Esophagus (tissue), 2 donors: ENCODE measurements around the gene HEATR5A. TPM values are rescaled to one million over a fixed set of nuclear protein-coding genes. Genes with fewer than 3 reads are reported as not detected.

Experiments used
- H3K27ac ChIP-seq, 2 donors: one replicate each; pipeline ENCODE4 v1.5.1; 2013; ENCODE audit warnings: low read depth in 2 of 2, mild to moderate bottlenecking in 2 of 2, inconsistent platforms in 1 of 2, low read length in 1 of 2, moderate library complexity in 1 of 2
- H3K27me3 ChIP-seq, 2 donors: one replicate each; pipeline ENCODE4 v1.6.1; 2013; ENCODE audit warnings: low read length in 2 of 2, control low read depth in 1 of 2, mild to moderate bottlenecking in 1 of 2; ENCODE audit not compliant: insufficient read depth in 2 of 2, control insufficient read depth in 1 of 2
- H3K36me3 ChIP-seq, 2 donors: one replicate each; pipeline ENCODE4 v1.6.1; 2013; ENCODE audit warnings: low read length in 1 of 2; ENCODE audit not compliant: control insufficient read depth in 2 of 2, insufficient read depth in 2 of 2
- H3K4me1 ChIP-seq, 2 donors: one replicate each; pipeline ENCODE4 v1.6.1; 2013; ENCODE audit warnings: low read length in 1 of 2; ENCODE audit not compliant: control insufficient read depth in 2 of 2, insufficient read depth in 2 of 2
- H3K4me3 ChIP-seq, 2 donors: one replicate each; pipeline ENCODE4 v1.5.1; 2013; ENCODE audit warnings: low read length in 2 of 2, mild to moderate bottlenecking in 2 of 2, low read depth in 1 of 2, moderate library complexity in 1 of 2
- H3K9me3 ChIP-seq, 2 donors: one replicate each; pipeline ENCODE4 v1.6.1; 2013; ENCODE audit warnings: mild to moderate bottlenecking in 2 of 2, low read depth in 1 of 2, low read length in 1 of 2, moderate library complexity in 1 of 2; ENCODE audit not compliant: control insufficient read depth in 2 of 2, insufficient read depth in 1 of 2
- WGBS, 2 donors: extraction: QIAGEN DNeasy Blood & Tissue Kit; methylation state at CpG; one replicate each; pipeline ENCODE4 v1.1.7; 2013; 5-methylcytosine and 5-hydroxymethylcytosine counted together
- polyA plus RNA-seq, 2 donors: library from polyadenylated mRNA; stranded (reverse); fragments of 200-250 nt; gene quantifications; one replicate each; pipeline ENCODE4 v1.2.3, GENCODE V29; 2013
- donor health status: healthy with polysubstance abuse.
- donor health status: Bipolar disorder and iron deficiency.

Gene HEATR5A
- polyA plus RNA-seq, 2 donors, result 6.2 to 8.9 TPM

DNA sequence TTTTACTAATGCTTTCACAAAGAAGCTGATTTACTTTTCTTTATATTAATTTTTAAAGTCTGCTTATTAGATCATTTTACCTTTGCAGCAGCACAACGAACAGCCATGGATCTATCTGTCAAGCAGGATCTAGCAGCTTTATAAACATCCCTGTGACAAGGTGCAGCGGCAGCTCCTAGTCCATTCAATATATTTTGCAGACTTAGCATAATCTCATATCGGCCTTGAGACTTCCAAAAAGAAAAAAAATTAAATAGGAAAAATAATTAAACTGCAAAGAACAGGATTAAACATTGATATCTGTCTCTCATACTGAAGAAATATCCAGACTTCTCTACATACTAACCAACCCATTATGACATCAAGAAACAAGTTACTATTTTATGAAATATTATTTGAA lies 25.2 kb downstream of the HEATR5A start:
- H3K27me3 ChIP-seq, result no peaks in the 10 kb centered on the region
- peaks cover 5% of the 10 kb centered on the region in 2 donors for H3K36me3 ChIP-seq
- H3K27ac ChIP-seq, result no peak overlapping the region
- no peak overlapping the region for H3K4me3 ChIP-seq
- no peaks in the 10 kb centered on the region for H3K4me1 ChIP-seq
- WGBS, 2 donors, result 68 to 71% methylated on average over 3 of the region's 3 CpGs
- no peaks in the 10 kb centered on the region for H3K9me3 ChIP-seq

GRCh38 chr14:31391977-31392503 lies 28.3 kb downstream of the HEATR5A start:
- H3K36me3 ChIP-seq, result peaks cover 5% of the 10 kb centered on the region in 2 donors
- H3K9me3 ChIP-seq, result no peaks in the 10 kb centered on the region

GRCh38 chr14:31391473-31391872 lies 28.9 kb downstream of the HEATR5A start:
- no peaks in the 10 kb centered on the region for H3K9me3 ChIP-seq
- 95 to 96% methylated on average over 3 of the region's 3 CpGs for WGBS, 2 donors

More at GRCh38 chr14:31391977-31392503, 28.3 kb downstream of the HEATR5A start:
- Histone ChIP-seq H3K4me1 (no peaks in the 10 kb centered on the region), H3K4me3 (no peak overlapping the region), H3K27me3 (no peaks in the 10 kb centered on the region), H3K27ac (no peak overlapping the region)

GRCh38 chr14:31389946-31390345 lies 30.4 kb downstream of the HEATR5A start:
- no peaks in the 10 kb centered on the region for H3K9me3 ChIP-seq
- no peaks in the 10 kb centered on the region for H3K4me1 ChIP-seq
- peaks cover 3 to 5% of the 10 kb centered on the region in 2 donors for H3K36me3 ChIP-seq
- WGBS, 2 donors, result 83 to 86% methylated on average over 2 of the region's 2 CpGs
- H3K4me3 ChIP-seq, result no peak overlapping the region
- H3K27me3 ChIP-seq, result no peaks in the 10 kb centered on the region
- no peak overlapping the region for H3K27ac ChIP-seq

More at GRCh38 chr14:31391473-31391872, 28.9 kb downstream of the HEATR5A start:
- no peaks in the 10 kb centered on the region for H3K4me1 ChIP-seq
- H3K4me3 ChIP-seq, result no peak overlapping the region
- no peaks in the 10 kb centered on the region for H3K27me3 ChIP-seq
- no peak overlapping the region for H3K27ac ChIP-seq
- H3K36me3 ChIP-seq, result peaks cover 5% of the 10 kb centered on the region in 2 donors

GRCh38 chr14:31388687-31389413 lies 31.5 kb downstream of the HEATR5A start:
- 66 to 76% methylated on average over 5 of the region's 5 CpGs for WGBS, 2 donors
- peaks cover 3 to 5% of the 10 kb centered on the region in 2 donors for H3K36me3 ChIP-seq
- no peak overlapping the region for H3K27ac ChIP-seq
- H3K4me3 ChIP-seq, result no peak overlapping the region
- H3K4me1 ChIP-seq, result no peaks in the 10 kb centered on the region
- no peaks in the 10 kb centered on the region for H3K9me3 ChIP-seq
- no peaks in the 10 kb centered on the region for H3K27me3 ChIP-seq

DNA sequence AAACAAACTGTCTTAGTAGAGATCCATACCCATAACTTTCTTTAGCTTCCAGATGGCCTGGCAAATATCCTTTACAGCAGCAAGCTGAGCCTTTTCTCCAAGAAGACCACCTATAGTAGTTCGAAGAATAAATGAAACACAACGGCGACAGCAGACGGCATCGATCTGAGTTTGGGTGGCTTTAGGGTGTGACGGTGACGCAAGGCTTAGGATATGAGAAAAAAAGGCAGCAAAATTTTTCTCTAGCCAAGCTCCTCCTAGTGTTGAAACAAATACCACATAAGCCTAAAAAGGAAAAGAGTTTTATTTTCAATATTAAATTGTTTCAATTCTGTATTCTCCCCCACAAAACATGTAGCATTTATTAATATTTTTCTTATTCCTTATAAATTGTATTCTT lies 33.3 kb downstream of the HEATR5A start:
- 96 to 97% methylated on average over 7 of the region's 7 CpGs for WGBS, 2 donors
- H3K27me3 ChIP-seq, result no peaks in the 10 kb centered on the region
- H3K9me3 ChIP-seq, result no peaks in the 10 kb centered on the region
- no peaks in the 10 kb centered on the region for H3K4me1 ChIP-seq
- peaks cover under 1 to 3% of the 10 kb centered on the region in 2 donors for H3K36me3 ChIP-seq
- no peak overlapping the region for H3K27ac ChIP-seq
- no peak overlapping the region for H3K4me3 ChIP-seq

GRCh38 chr14:31386271-31386670 lies 34.1 kb downstream of the HEATR5A start:
- 96 to 99% methylated on average over 5 of the region's 5 CpGs for WGBS, 2 donors
- peaks cover 0 to 3% of the 10 kb centered on the region in 2 donors for H3K36me3 ChIP-seq
- H3K27me3 ChIP-seq, result no peaks in the 10 kb centered on the region
- no peaks in the 10 kb centered on the region for H3K4me1 ChIP-seq
- no peak overlapping the region for H3K4me3 ChIP-seq
- H3K27ac ChIP-seq, result no peak overlapping the region
- no peaks in the 10 kb centered on the region for H3K9me3 ChIP-seq

- no peak overlapping the region for H3K27ac ChIP-seq
- no peaks in the 10 kb centered on the region for H3K4me1 ChIP-seq
- WGBS, 2 donors, result 88 to 89% methylated on average over 1 of the region's 1 CpG
- H3K36me3 ChIP-seq, result peaks cover 0 to 3% of the 10 kb centered on the region in 2 donors
- no peaks in the 10 kb centered on the region for H3K27me3 ChIP-seq
- H3K9me3 ChIP-seq, result no peaks in the 10 kb centered on the region
- H3K4me3 ChIP-seq, result no peak overlapping the region
Measured at GRCh38 chr14:31382221-31382620, 38.1 kb downstream of the HEATR5A start.

DNA sequence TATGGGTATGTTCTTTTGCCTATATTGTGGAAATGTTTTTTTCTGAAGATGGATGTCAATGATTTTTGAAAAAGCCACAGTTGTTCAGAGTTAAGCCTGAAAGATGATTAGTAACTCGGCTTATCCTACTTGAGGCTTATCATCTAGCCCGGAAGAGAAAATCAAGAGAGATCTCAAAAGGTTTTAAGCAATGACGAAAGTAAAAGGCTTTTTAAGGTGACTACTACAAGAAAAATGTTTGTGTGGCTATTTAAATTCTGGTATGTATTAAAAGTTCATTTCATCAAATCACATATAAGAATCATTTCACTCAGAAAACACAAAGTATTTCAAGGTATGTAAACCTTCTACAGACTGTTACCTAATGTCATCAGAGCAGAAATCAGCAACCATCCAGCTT lies 40.2 kb downstream of the HEATR5A start:
- H3K4me1 ChIP-seq, result no peaks in the 10 kb centered on the region
- H3K27me3 ChIP-seq, result no peaks in the 10 kb centered on the region
- 93 to 94% methylated on average over 3 of the region's 3 CpGs for whole genome bisulfite sequencing, 2 donors
- H3K27ac ChIP-seq, result no peak overlapping the region
- H3K36me3 ChIP-seq, result peaks cover 0 to 3% of the 10 kb centered on the region in 2 donors
- no peaks in the 10 kb centered on the region for H3K9me3 ChIP-seq
- H3K4me3 ChIP-seq, result no peak overlapping the region
